NCI-H524 (cell line): ENCODE measurements around the gene SPECC1.
"Not testable (repeated sequence)": the region's sequence is repeated elsewhere in the genome, so short reads cannot be mapped to it uniquely, and the experiment has no call there.

Source experiments
- DNase-seq, 2 experiments: peaks; one replicate each; lab custom pipeline; 2025; lab: John Stamatoyannopoulos, UW

Gene SPECC1

DNA sequence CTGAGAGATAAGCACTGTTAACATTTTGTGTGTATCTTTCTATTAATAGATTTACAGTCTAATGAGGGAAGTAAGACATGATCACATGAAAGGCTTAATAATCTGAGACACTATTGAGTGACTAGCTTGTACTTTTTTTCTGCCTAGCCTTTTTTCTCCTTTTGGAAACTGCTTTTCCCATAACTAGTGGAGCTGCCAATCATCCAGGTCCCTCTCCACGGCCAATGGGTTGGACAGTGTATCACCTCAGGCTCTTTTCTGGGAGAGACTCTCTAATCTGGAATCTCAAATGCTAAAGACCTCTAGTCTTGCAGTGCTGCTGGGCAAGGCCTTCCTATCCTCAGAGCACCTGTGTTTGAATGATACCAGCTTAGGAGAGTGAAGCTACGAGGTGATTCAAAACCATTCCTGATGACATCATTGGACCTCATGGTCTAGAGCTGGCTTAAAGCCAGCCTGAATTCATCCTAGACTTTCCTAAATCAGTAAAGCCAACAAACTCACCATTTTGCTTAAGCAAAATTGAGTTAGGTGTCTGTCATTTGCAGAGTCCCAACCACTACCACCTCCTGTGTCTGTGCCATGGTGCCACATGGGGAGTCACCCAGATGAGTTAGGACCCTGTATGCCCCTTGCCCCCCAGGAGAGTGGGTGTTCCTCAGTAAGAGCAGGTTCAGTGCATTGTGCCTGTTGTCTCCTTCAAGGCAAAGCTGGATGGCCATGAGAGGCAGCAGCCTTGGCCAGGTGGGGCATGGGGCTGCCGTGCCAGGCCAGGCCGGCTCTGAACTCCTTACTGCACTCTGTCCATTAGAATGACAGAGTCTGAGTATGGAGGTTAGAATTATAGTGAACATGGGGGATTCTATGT lies 62.9 kb downstream of the SPECC1 start:
- DNase-seq = no peak

DNA sequence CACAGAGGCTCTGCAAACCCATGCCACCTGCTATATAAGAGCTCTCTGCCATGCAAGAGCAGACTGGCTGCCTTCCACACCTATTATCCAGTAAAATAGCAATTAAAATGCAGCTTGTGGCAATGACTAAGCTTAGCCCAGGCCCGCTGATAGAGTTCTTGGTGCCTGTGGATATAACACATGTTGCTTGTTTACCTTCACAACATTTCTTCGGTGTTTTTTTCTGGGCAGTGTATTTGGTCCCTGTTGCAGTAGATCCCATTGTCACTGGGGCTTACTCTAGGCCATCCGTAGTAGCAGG lies 63.5 kb downstream of the SPECC1 start:
- DNase-seq = no peak

DNA sequence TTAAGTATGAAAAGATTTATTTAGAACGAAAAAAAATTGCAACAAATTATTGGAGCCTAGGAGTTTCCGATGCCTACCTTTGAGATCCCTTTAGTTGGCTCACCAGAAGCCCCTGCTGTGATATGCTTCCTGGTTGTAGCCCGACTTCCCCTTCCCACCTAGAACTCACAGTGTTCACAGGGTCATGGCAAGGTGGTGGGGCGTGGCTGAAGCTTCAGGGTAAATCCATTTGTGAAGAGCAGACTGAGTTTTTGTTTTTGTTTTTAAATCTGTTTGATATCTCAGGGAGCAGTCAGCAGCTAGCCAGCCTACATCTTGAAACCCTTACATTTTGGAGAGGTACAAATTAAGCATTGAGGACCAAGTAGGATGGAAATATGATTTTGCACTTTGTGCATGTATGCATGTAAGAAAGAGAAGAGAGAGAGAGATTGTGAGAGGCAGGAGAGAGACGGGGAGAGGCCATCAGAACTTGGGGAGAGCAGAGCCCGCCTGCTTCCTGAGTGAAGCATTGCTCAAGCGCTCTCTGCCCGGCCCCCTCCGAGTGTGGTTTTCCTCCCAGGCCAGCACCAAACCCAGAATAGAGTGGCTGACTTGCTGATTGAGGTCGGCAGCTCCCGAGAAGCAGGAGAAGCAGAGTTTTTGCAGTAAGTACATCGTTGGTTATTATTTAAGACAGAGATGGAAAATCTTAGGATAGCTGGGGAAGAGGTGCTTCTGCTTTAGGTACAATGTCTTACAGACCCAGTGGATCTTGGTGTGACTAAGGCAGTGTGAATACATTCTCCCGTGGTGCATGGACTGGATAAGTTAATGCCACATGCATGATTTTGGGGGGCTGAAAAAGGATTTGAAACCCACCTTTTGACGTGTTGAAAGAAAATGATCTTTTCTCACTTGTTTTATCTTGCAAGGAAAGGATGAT lies 64.2 kb downstream of the SPECC1 start:
- no peak for DNase-seq

DNA sequence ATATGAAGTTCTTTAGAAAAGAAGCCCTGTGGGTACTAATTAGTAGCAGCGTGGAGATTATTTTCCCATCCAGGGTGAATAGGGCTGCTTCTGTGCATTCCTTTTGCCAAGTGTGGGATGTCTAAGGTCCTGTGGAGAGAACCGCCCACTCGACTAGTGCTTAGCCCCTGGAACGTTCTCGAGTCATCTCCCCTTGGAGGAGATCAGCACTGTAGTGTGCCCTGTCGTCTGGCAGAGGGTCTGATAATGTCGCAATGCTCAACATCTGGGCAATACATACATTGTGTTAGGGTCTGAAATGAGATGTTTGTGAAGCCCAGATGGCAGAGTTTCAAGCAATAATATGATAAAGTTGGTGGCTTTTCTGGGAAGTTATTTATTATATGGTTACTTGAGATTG lies 64.8 kb downstream of the SPECC1 start:
- DNase-seq = no peak

DNA sequence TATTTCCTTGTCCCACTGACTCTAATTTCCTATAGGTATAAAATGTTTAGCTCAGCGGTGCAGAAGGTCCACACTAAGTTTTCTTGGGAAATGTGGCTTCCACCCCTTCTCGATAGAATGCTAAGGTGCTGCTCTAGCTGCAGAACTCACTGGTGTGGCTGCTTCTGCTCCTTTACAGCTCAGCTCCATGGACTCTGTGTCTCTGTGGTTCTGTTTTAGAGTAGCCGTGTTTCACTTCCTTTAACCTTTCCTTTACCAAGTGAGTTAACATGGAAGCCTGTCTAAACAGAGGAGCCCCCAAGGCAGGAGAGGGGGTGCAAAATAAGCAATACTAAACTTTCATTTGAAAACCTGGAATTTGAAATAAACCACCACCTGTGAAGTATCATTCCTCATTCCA lies 65.3 kb downstream of the SPECC1 start:
- DNase-seq = no peak

DNA sequence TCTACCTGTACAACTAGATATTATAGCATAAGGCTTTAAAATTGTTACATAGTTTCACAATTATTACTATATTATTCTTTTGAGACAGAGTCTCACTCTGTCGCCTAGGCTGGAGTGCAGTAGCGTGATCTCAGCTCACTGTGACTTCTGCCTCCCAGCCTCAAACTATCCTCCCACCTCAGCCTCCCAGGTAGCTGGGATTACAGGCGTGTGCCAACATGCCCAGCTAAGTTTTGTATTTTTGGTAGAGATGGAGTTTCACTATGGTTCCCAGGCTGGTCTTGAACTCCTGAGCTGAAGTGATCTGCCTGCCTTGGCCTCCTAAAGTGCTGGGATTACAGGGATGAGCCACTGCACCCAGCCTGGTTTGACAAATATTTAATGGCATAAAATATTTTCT lies 67.0 kb downstream of the SPECC1 start:
- not testable (repeated sequence) for DNase-seq

DNA sequence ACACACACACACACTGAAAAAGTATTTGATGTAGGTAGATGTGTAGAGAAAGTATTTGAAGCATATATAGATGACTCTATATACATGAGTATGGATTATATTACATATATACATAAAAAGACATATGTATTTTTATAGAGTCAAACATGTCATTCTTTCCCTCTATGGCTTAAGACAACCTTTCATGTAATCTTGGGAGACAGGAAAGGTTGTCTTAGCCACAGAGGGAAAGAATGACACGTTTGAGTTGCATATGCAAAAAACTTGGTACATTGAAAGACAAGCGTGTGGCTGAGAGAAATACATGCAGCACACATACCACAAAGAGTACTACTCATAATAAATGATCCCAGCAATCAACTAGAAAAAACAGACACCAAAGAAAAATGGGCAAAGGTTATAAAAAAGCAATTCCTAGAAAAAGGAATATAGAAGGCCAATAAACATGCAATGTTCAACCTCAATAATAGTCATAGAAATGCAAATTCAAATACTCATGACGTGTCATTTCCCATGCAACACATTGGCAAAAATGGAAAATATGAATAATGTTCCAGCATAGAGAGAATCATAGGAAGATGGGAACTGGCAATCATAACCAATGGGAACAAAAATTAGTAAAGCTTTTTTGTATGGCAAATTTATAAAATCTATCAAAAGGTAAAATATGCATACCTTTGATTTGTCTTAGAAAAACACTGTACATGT lies 69.0 kb downstream of the SPECC1 start:
- no peak for DNase-seq

DNA sequence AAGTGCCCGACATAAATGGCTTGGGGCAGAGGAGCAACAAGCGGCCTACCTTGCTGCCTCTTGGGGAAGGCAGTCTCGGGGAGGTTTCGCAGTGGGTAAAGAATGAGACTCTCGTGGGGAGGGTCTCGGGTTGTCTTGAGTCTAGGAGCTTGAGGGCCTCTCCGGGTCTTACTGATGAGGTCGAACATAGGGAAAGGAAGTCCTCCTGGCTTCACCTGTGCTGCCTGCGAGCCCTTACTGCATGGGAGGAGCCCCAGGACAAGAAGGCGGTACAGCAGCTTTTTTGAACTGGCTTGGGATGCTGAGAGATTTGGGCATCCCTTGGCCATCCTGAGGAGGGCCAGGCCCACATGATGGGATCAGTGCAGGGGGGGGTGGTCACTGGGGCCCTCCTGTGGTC lies 71.4 kb downstream of the SPECC1 start:
- DNase-seq = no peak

DNA sequence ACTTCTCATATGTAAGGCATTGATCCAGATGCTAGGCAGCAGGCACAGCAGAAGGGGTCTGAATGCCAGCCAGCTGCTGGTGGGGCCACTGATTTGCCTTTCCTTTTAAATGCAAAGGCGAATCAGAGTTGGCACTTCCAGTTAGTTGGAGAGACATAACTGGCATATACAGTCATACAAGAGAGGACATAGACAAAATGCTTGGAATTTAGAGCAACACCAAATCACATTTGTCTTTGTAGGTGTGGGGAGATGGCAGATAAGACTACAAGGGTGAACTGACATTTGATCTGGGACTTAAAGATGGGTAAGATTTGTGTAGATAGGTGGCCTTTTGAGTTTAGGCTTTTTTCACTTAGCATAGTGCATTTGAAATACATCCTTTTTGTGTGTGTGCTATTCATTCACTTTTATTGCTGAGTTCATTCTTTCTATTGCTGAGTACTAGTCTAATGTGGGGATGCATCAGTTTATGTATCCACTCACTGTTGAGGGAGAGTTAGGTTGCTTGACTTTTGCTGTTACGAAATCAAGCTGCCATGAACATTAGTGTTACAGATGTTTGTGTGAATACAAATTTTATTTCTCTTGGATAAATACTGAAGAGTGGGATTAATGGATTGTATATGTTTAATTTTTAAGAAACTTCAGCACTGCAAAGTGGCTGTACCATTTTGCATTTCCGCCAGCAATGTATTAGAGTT lies 74.1 kb downstream of the SPECC1 start:
- no peak for DNase-seq

DNA sequence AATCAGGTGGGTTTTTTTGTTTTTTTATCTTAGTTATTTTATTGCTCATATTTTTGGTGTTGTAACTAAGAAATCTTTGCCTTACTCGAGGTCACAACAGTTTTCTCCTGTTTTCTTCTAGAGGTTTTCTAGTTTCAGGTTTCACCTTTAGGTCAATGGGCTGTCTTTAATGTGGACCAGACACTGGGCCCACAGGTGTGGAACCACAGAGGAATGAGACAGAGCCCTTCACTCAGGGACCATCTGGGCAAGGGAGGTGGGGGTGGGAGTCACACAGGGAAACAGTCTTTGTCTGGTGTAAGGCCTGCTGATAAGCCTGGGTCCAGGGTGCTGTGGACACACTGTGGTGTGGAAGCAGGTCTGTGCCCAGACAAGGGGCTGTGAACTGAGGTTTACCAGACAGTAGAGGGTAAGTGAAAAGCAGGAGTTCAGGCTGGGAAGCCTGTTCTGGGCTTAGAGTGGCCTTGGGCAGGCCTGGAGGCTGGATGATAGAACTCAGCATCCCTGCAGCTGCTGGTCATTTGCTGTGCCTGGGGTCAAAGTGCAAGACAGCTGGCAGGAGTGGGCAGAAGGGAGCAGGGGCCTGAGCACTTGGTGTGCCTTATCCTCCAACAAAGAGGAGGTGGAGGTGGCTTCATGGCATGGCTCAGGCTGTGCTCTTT lies 75.6 kb downstream of the SPECC1 start:
- DNase-seq = no peak

DNA sequence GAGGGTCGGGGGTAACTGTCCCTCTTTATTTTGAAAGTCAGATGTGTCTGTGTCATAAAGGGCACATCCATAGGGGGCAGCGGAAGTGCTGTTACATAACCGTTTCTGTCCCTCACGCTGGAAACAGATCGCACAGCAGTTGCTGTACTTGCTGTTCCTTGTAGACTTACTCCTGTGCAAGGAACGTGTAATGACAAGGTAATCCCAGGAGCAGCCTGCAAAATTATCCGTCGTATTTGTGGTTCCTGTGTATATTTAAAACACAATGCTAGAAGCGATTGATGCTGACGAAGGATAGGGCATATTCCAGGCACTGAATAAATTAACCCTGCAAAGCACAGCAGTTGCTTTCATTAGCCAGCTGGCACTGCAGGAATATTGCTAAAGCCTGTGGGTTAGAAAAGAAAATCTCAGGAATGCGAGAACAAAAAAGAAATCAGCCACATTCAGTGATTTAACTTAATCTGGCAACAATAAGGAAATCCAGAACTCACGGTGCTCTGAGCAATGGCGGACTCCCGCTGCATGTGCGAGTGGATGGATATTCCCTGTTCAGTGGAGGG lies 76.2 kb downstream of the SPECC1 start:
- no peak for DNase-seq

DNA sequence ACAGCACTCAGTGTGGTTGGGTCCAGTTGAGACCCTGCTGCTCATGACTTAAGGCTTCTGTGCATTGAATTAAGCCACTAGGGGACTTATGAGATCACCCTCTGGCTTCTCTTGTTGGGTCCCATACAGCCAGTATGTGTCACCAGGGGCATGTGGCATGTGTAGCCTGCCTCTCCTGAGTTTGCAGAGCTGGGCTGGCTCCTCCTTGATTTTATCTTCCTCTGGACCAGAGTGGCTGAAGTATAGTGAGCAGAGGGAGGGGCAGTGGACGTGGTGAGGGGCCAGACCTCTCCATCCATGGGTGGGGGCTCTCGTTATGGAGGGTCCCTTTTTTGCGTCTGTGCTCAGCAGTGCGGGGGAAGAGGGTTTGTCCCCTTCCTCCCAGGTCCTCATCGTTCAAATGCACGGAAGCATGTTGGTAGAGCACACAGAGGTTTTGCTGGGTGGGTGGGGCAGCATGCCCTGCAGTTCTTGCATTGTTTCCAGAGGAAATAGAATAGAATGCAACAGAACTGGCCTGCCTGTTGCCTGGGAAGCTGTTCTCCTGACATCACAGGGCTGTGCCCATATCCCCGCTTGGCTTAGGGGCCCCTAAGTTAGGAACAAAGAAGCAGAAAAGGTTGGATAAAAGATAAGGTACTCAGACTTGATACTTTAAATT lies 77.4 kb downstream of the SPECC1 start:
- DNase-seq = no peak

DNA sequence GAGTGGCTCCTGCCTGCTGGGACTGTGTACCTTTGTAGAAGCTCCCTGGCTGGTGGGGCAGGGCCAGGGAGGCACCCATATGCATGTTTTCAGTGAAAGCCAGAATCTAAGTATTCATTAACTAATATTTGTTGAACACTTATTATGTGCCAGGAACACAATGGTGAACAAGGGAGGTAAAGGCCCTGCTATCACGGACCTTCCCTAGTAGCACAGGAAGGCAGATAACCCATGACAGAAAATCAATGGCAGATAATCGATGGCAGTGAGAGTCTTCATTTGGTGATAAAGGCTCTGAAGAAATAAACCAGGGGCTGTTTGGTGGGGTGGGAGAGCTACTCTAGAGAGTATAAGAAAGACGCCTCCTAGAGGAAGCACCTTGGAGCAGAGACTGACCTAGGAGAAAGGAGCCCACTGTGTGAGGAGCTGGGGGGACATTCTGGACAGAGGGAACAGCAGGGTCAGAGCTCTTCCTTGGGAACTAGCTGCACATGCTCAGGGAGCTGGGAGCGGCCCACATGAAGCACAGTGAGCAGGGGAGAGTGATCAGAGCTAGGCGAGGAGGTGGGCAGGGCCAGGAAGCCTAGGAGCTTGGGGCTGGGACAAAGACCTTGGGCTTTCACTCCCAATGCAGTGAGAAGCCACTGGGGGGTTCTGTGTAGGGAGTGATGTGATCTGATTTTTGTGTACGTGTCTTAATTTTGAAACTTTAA lies 78.5 kb downstream of the SPECC1 start:
- DNase-seq = no peak

DNA sequence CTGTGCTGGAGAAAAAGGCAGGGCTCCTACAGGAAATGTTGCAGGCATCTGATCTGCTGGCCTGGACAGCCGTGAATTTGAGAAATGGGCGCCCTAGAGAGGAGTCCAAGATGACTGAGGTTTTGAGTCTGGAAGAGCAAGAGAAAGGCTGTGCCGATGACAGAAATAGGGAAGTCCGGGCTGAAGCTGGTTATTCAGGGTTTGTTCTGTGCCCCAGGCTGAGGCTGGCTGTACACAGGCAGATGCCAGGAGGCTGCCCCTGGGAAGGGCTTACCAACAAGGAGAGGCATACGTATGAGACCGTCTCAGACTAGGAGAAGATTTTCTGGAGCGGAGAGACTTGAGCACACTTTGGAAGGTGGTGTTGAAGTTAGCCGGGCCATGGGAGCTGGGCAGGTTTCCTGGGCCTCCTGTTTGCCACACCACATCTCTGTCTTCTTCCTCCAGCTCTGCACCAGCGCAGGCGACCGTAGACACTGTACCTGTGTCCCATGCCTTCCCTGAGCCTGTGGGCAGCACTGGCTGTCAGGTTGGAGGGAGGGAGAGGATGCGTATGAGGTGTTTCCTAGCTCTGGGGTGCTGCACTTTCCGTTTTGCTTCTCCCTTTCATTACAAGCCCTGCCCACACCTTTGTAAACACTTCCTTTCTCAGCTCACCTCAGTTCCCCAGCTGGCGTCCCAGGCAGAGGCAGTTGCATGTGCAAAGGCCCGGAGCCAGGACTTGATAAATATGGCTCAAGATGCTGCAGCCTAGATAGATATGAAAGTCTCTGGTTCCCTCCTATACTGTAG lies 80.8 kb downstream of the SPECC1 start:
- no peak for DNase-seq

DNA sequence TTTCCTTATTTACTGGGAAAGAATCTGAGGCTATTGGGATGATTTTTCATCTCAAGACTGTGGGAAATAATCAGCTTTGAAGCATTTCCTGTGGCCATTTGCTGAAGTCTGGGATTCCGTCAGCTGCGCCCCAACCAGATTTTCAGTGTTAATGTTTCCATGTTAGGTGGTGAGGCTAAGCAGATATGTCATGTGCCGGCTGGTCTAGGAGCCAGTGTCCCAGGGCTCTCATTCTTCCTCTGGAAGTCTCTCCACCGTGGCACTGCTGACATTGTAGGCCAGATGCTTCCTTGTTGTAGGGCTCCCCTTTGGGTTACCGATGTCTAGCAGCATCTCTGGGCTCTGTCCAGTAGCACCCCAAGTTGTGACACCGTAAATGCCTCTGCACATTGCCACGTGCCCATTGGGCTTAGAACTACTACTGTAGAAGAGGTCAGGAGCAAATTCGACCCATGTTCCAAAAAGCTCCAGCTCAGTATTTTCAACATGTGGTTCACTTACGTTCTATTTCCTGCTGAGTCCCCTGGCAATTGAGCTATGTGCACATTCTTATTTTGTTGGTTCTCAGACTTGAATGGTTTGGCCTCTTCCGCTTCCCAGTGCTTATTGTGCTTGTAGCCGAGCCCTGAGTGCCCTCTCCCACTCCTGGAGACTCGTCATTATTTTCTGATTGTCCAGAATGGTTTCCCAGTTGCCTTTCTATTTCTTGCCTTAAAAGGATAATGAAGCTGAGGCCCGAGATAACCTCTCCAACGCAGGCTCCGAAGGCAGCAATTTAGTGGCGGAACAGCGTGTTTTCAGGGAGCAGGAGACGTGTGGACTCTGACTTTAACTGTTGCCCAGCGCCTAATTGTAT lies 82.2 kb downstream of the SPECC1 start:
- DNase-seq = no peak

DNA sequence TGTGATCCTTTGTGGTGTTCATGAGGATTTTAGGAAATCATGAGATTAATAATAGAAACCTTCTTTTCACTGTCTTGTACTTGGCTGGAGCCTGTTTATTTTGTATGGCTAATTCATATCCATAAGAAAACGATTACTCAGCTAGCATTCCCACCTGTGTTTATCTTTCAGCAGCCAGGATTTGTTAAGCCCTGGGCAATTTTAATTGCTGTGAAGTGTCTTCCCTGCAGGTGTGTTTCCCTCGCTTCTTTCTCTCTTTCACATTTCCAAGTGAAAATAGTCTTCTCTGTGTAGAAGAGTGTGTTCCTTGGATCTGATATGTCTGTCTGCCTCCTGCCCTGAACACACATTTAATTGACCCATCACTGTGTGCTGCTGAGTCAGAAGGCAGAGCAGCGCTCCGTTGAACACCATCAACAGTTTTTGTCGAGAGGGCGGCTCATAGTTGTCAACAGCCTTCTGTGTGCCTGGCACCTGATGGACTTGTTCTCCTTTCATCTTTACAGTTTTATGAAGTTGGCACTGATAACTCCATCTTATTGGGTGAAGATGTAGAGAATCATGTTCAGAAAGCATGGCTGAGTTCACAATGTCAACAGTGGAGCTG lies 83.2 kb downstream of the SPECC1 start:
- DNase-seq = no peak

DNA sequence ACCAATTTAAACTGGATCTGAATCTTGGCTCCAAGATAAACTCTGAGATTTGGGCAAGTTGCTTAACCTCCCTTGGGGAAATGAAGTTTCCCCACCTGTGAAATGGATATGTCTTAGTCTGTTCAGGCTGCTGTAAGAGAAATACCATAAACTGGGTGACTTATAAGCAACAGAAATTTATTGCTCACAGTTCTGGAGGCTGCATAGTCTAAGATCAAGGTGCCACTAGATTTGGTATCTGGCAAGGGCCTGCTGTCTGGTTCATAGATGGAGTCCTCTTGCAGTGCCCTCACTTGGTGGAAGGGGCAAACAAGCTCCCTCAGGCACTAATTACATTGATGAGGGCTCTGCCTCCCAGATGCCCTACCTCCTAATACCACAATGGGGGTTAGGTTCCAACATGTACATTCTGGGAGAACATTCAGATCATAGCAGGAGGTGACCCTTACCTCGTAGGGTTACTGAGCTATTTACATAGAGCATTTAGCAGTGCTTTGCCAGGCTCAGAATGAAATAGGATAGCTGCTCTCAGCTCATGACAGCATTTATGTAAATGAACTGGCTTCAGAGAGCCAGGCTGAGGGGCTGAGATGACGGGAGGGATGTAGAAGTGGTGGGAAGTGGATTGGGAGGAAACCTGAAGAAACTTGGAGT lies 83.9 kb downstream of the SPECC1 start:
- peak; percentile 36 to 79 for DNase-seq
